Smooth muscle cell (in vitro differentiated cells): Measurements from ENCODE around the gene POLD3. TPM values are rescaled to one million over a fixed set of nuclear protein-coding genes. Genes with fewer than 3 reads are reported as not detected.

Source experiments
- DNase-seq: peaks from one replicate; lab custom pipeline; 2025; ENCODE audit not compliant: unreplicated experiment; lab: John Stamatoyannopoulos, UW
- H2AFZ ChIP-seq: fragments of 200-600 bp; sonication (generic); 2 replicates; pipeline ENCODE4 v1.6.0; 2016; ENCODE audit warnings: antibody characterized with exemption, low read depth, mild to moderate bottlenecking
- H3F3A ChIP-seq: fragments of 200-600 bp; sonication (generic); 2 replicates; pipeline ENCODE4 v1.6.0; 2017; ENCODE audit warnings: antibody characterized with exemption, low read depth
- H3K27ac ChIP-seq: fragments of 200-600 bp; sonication (generic); 2 replicates; pipeline ENCODE4 v1.5.1; 2016; ENCODE audit warnings: low read depth, mild to moderate bottlenecking
- H3K27me3 ChIP-seq: fragments of 200-600 bp; sonication (generic); 2 replicates; pipeline ENCODE4 v1.6.1; 2016; ENCODE audit warnings: low read depth, mild to moderate bottlenecking
- H3K36me3 ChIP-seq: fragments of 200-600 bp; sonication (generic); 2 replicates; pipeline ENCODE4 v1.5.1; 2016; ENCODE audit warnings: low read depth
- H3K4me1 ChIP-seq: fragments of 200-600 bp; sonication (generic); 2 replicates; pipeline ENCODE4 v1.5.1; 2016; ENCODE audit warnings: low read depth
- H3K4me2 ChIP-seq: fragments of 200-600 bp; sonication (generic); 2 replicates; pipeline ENCODE4 v1.6.0; 2016; ENCODE audit warnings: mild to moderate bottlenecking
- H3K4me3 ChIP-seq: fragments of 200-600 bp; sonication (generic); 2 replicates; pipeline ENCODE4 v1.5.1; 2016; ENCODE audit warnings: mild to moderate bottlenecking
- H3K79me2 ChIP-seq: fragments of 200-600 bp; sonication (generic); 2 replicates; pipeline ENCODE4 v1.6.0; 2016; ENCODE audit warnings: low read depth, mild to moderate bottlenecking
- H3K9ac ChIP-seq: fragments of 200-600 bp; sonication (generic); 2 replicates; pipeline ENCODE4 v1.6.0; 2016; ENCODE audit warnings: low read depth
- H3K9me3 ChIP-seq: fragments of 200-600 bp; sonication (generic); replicated peaks from 2 replicates; pipeline ENCODE4 v1.5.1; 2016; ENCODE audit warnings: low read depth
- H4K20me1 ChIP-seq: fragments of 200-600 bp; sonication (generic); 2 replicates; pipeline ENCODE4 v1.6.0; 2016; ENCODE audit warnings: low read depth
- WGBS: methylation state at CpG from one replicate; pipeline ENCODE4 v1.1.7; 2016; ENCODE audit warnings: low lambda C conversion rate; 5-methylcytosine and 5-hydroxymethylcytosine counted together
- polyA plus RNA-seq: library from polyadenylated mRNA; unstranded; fragments of >200 nt; fragmentation: Nextera tagmentation; extraction: Ambion mirVana; gene quantifications from 2 replicates; pipeline ENCODE4 v1.2.1, GENCODE V29; 2016
- total RNA-seq: library from RNA; depleted of rRNA; stranded (reverse); fragments of >200 nt; gene quantifications from 2 replicates; pipeline ENCODE4 v1.2.3, GENCODE V29; 2014
- TF ChIP-seq, protein P1 (sequence below): fragments of 200-600 bp; sonication (generic); IDR thresholded peaks from 2 replicates; pipeline ENCODE4 v1.5.1; 2017; ENCODE audit warnings: borderline replicate concordance, mild to moderate bottlenecking, antibody characterized with exemption; ENCODE audit not compliant: insufficient read depth, poor library complexity, severe bottlenecking

POLD3 gene
- total and polyA plus RNA-seq, 2 experiments from 2014 or later, result 21.0 to 33.9 TPM

DNA sequence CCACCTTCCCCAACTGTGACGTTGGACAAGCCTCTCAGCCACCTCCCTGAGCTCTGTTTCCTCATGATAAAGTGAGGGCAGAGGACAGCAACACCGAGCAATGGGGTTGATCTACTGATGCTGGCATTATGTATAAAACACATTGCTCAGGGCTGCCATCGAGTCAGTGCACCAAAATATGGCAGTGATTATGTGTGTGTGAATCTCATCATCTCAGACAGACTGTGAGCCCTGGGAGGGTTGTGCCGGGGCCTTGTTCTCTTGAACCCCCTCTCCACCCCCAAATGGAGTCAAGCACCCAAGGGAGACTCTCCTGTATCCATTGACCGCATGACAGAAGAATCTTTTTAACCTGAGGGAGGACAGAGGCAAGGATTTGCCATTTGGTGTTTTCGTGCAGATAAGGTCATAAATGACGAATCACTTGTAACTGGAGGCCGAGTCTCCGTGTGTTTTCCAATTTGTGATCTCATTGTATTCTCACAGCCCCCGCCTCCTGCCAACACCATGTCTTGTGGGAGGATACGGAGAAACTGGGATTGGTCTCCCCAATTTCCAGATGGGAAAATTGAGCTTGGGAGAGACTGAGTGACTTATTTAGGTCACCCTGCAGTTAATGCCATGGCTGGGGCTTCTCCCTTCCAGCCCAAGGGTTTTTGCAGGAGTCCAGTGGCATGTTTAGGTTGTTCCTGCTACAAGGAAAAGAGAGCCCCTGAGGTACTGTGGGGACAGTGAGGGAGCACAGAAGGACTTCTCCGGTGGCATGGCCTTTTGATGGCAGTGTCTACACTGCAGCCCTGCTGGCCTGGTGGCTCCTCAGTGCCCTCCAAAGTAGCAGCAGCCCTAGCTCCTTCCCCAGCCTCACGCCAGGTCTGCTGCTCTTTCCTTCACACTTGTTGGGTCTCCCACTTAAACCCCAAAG, 86.5 kb downstream of the POLD3 start:
- H3K9ac ChIP-seq, result no peak overlapping the region
- H2AFZ ChIP-seq, result no peak overlapping the region
- no peak overlapping the region for H3K27ac ChIP-seq
- no peaks in the 10 kb centered on the region for H3K9me3 ChIP-seq
- no peaks in the 10 kb centered on the region for H3K36me3 ChIP-seq
- H3K4me3 ChIP-seq, result no peak overlapping the region
- no peaks in the 10 kb centered on the region for H4K20me1 ChIP-seq
- WGBS, result 81% methylated on average over 13 of the region's 13 CpGs
- peaks cover 5% of the 10 kb centered on the region for H3F3A ChIP-seq
- DNase-seq, result no peak
- TF ChIP-seq, protein P1, sequence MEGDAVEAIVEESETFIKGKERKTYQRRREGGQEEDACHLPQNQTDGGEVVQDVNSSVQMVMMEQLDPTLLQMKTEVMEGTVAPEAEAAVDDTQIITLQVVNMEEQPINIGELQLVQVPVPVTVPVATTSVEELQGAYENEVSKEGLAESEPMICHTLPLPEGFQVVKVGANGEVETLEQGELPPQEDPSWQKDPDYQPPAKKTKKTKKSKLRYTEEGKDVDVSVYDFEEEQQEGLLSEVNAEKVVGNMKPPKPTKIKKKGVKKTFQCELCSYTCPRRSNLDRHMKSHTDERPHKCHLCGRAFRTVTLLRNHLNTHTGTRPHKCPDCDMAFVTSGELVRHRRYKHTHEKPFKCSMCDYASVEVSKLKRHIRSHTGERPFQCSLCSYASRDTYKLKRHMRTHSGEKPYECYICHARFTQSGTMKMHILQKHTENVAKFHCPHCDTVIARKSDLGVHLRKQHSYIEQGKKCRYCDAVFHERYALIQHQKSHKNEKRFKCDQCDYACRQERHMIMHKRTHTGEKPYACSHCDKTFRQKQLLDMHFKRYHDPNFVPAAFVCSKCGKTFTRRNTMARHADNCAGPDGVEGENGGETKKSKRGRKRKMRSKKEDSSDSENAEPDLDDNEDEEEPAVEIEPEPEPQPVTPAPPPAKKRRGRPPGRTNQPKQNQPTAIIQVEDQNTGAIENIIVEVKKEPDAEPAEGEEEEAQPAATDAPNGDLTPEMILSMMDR, result no peak
- no peaks in the 10 kb centered on the region for H3K27me3 ChIP-seq
- H3K79me2 ChIP-seq, result no peaks in the 10 kb centered on the region
- H3K4me1 ChIP-seq, result peaks cover 11% of the 10 kb centered on the region
- H3K4me2 ChIP-seq, result no peak overlapping the region

DNA sequence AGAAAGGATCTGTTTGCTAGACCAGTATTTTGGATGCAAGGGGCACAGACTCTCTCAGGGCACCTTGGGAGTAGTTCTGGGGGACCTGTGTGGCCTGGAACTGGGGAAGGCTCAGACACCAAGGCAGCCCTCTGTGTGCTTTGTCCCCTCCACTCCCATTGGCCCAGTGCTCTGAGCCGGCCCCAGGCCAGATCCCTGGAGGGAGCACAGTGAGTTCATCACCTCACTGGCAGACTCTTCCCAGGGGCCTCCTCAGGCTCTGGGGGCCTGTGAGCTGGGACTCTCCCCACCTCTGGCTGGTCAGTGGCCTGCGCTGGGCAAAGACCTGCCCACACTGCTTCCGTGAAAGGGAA, 87.1 kb downstream of the POLD3 start:
- H3F3A ChIP-seq, result peaks cover 5% of the 10 kb centered on the region
- DNase-seq, result no peak
- no peak overlapping the region for H3K9ac ChIP-seq
- no peak overlapping the region for H3K27ac ChIP-seq
- no peaks in the 10 kb centered on the region for H3K36me3 ChIP-seq
- WGBS, result 89% methylated on average over 3 of the region's 3 CpGs
- H2AFZ ChIP-seq, result no peak overlapping the region
- H4K20me1 ChIP-seq, result no peaks in the 10 kb centered on the region
- no peaks in the 10 kb centered on the region for H3K79me2 ChIP-seq
- no peak overlapping the region for H3K4me3 ChIP-seq
- no peaks in the 10 kb centered on the region for H3K9me3 ChIP-seq
- peaks cover 10% of the 10 kb centered on the region for H3K4me1 ChIP-seq
- H3K4me2 ChIP-seq, result no peak overlapping the region
- TF ChIP-seq, protein P1, result no peak
- H3K27me3 ChIP-seq, result no peaks in the 10 kb centered on the region

DNA sequence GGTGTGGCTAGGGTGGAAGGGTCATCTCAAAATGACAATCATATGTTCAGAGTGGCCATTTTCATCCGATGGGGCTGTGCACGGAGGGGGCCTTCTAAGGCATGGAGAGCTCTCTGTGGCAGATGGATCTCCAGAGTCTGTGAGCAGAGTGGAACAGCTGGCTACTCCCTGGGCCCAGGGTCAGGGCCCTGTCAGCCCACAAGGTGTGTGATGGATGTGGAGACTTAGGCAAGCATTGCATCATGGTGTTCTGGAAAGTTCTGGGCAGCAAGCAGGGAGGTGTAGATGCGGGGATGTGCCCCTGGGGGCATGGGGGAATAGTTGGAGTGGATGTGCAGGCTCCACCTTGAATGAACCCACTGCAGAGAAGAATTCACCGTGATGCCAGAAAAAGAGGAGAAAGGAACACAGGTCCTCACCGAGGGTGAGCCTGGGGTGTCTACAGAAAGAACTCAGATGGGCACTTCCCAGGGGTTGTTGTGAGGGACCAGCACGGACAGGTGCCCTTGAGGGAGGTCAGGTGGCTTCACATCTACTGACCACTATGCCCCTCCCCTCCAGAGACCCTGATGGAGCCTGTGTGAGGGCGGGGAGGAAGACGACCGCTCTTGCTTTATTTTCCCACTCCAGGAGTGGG, 87.8 kb downstream of the POLD3 start:
- WGBS, result 95% methylated on average over 9 of the region's 9 CpGs
- no peak overlapping the region for H3K9ac ChIP-seq
- peaks cover 10% of the 10 kb centered on the region for H3K4me1 ChIP-seq
- no peak overlapping the region for H3K27ac ChIP-seq
- no peak for DNase-seq
- no peak overlapping the region for H3K4me2 ChIP-seq
- H3F3A ChIP-seq, result peaks cover 5% of the 10 kb centered on the region
- no peaks in the 10 kb centered on the region for H3K27me3 ChIP-seq
- H3K4me3 ChIP-seq, result no peak overlapping the region
- TF ChIP-seq, protein P1, result no peak
- H3K79me2 ChIP-seq, result no peaks in the 10 kb centered on the region
- H4K20me1 ChIP-seq, result no peaks in the 10 kb centered on the region
- no peaks in the 10 kb centered on the region for H3K9me3 ChIP-seq
- no peaks in the 10 kb centered on the region for H3K36me3 ChIP-seq
- no peak overlapping the region for H2AFZ ChIP-seq
